NCI-H187 (cell line): Measurements from ENCODE around the gene OBSCN.
"Not testable (repeated sequence)": the region's sequence is repeated elsewhere in the genome, so short reads cannot be mapped to it uniquely, and the experiment has no call there.

Experiments
- DNase-seq, 2 experiments: peaks; one replicate each; lab custom pipeline; 2025; lab: John Stamatoyannopoulos, UW

The OBSCN gene

GRCh38 chr1:228228601-228229074 is 20.8 kb downstream of the OBSCN start:
- no peak for DNase-seq

DNA sequence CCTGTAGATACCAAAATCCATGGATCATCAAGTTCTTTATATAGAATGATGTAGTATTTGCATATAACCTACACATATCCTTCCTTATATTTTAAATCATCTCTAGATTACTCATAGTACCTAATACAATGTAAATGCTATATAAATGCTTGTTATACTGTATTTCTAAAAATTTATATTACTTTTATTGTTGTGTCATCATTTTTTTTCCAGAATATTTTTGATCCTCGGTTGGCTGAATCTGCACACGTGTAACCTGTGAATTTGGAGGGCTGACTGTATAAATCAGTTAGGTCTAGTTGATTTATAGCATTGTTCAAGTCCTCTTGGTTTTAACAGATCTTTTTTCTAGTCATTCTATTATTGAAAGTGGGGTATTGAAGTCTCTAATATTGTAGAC is 23.3 kb downstream of the OBSCN start:
- DNase-seq = no peak

DNA sequence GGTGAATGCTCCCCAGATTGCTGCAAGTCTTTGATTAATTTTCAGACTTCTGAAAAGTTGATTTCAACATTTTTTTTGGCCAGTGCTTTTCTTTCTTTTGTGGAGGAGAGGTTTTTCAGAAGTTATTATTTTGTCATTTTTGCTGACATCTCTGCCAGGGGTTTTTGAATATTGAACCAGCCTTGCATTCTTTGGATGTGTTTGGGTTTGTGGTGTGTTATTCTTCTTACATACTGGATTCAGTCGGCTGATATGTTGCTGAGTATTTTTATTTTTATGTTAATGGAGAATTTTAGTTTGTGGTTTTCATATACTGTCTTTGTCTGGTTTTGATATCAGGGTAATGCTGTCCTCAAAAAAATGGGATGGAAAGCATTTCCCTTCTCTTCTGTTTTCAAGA is 25.3 kb downstream of the OBSCN start:
- DNase-seq = no peak

DNA sequence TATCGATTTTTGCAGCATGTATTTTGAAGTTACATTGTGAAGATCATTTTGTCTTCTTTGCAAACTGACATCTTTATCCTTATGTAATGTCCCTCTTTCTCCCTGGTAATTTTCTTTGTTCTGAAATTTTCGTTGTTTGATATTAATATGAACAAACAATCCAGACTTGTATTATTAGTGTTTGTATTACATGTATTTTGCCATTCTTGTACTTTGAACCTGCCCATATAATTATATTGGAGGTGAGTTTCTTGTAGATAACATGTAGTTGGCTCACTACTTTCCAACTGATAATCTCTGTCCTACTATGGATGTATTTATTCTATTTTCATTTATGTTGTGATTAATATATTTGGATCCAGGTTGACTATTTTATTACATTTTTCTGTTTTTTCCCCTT is 27.1 kb downstream of the OBSCN start:
- DNase-seq = no peak

DNA sequence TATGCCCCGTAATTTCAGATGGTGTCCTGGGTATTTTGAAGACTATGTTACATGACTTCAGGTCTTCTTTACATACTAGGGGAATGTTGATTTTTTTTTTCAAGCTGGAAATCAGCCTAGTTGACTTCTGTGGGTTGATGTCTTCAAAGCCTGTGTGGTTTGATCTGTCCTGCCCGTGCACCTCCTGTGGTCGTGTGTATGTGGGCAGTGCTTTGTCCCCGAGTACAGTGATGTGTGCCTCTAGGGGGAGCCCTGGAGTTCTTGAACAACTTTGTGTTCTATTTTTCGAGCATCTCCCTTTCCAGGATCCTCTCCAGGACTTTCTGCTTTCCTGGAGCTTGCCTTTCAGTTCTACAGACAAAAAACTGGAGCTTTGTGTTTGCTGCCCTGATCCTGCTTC is 28.9 kb downstream of the OBSCN start:
- DNase-seq = no peak

DNA sequence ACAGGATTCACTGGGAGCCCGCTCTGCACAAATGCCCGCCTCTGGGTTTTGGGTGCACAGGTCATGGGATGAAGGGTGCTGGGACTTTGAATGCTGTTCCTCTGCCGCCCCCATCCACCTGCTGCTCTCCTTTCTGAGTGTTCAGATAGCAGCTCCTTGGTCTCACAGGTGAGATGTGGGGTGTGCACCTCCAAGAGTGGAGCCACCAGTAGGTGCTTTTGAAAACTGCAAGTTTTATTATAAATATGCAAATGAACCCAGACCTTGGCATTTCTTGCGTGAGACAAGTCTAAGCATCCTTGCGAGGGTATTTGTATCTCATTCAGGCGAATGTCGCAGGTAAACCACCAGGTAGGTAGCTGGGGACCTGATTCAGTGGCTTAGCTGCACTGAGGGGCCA is 30.2 kb downstream of the OBSCN start:
- no peak for DNase-seq

- no peak for DNase-seq
These were observed 30.6 kb downstream of the OBSCN start for GRCh38 chr1:228238461-228238860.

- no peak for DNase-seq
These were observed 32.8 kb downstream of the OBSCN start for GRCh38 chr1:228240411-228241240.

- no peak for DNase-seq
These were observed 33.4 kb downstream of the OBSCN start for GRCh38 chr1:228241259-228241658.

DNA sequence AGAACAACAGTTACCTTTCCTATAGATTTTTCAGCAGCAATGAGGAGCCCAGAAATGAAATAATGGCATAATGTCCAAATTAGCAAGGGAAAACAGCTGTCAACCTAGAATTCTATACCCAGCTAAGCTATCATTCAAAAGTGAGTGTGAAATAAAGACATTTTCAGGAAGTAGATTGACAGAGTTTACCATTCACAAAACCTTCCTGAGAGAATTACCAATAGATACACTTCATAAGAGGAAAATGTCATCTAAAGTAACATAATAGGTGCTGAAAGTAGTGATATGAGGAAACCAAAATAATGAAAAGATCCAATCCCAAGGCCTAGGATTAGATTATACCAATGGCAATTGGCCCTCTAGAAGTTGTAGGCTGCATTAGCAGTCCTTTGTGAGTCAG is 34.6 kb downstream of the OBSCN start:
- no peak for DNase-seq

GRCh38 chr1:228243093-228243492 is 35.2 kb downstream of the OBSCN start:
- no peak for DNase-seq

GRCh38 chr1:228243989-228244388 is 36.1 kb downstream of the OBSCN start:
- not testable (repeated sequence) for DNase-seq

DNA sequence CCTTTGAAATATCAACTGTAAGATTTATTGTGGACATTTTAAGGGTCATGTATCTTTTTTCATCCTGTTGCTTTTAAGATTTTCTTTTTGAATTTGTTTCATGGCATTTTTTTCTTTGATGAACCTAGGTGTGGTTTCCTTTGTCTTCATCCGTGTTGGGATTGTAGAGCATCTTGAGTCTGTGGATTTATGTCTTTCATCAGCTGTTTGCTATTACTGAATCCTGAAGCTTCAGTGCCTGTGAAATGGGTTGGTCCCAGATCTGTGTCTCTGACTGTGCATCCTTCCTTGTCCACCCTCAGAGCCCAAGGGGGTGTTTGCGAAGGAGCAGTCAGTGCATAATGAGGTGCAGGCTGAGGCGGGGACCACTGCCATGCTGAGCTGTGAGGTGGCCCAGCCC is 37.3 kb downstream of the OBSCN start:
- DNase-seq = no peak

DNA sequence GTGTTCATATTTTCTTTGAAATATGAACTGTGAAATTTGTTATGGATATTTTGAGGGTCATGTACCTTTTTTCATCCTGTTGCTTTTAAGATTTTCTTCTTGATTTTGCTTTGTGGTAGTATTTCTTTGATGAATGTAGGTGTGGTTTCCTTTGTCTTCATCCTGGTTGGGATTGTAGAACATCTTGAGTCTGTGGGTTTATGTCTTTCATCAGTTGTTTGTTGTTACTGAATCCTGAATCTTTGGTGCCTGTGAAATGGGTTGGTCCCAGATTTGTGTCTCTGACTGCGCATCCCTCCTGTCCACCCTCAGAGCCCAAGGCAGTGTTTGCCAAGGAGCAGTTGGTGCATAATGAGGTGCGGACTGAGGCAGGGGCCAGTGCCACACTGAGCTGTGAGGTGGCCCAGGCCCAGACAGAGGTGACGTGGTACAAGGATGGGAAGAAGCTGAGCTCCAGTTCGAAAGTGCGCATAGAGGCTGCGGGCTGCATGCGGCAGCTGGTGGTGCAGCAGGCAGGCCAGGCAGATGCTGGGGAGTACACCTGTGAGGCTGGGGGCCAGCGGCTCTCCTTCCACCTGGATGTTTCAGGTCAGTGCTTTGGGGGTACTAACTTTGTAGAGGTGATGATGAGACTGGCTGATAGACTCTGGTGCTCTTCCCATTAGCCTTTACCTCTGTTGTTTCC is 38.5 kb downstream of the OBSCN start:
- no peak for DNase-seq

DNA sequence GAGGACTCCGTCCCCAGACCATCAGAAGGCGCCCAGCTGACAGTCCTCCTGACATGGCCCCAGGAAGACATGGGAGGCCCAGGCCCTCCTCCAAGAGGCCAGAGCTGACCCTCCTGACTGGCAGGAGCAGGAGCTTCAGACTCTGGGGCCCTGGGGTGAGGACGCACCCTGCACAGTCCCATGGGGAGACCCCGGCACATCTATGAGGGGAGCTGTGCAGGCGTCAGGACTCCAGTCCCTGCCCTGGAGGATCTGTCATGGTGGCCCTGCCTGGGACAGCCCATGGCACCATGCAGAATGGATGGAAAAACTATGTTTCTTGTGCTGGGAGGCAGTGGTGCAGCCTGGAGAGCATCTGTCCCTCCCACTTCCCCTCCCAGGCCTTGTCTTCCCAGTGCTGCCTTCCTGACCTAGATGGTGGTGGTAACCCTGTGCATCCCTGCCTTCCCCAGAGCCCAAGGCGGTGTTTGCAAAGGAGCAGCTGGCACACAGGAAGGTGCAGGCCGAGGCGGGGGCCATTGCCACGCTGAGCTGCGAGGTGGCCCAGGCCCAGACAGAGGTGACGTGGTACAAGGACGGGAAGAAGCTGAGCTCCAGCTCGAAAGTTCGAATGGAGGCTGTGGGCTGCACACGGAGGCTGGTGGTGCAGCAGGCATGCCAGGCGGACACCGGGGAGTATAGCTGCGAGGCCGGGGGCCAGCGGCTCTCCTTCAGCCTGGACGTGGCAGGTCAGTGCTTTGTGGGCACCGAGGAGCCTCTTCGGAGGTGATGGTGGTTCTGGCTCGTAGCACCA is 41.9 kb downstream of the OBSCN start:
- DNase-seq = no peak

DNA sequence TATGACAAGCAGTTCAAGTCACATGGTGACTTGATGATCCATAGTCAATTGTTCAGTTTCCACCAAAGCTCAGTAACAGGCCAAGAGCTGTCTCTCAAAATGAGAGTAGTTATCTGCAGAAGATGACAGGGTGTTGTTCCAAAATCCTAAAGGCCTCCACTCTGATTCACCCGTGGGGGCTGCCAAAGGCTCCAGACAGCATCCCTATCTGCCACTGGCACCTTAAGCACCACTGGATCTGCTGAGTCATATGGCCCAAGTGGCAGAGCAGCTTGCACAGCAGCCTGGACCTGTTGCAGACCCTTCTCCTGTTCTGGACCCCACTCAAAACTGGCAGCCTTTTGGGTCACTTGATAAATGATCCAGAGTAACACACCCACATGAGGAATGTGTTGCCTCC is 44.6 kb downstream of the OBSCN start:
- not testable (repeated sequence) for DNase-seq

DNA sequence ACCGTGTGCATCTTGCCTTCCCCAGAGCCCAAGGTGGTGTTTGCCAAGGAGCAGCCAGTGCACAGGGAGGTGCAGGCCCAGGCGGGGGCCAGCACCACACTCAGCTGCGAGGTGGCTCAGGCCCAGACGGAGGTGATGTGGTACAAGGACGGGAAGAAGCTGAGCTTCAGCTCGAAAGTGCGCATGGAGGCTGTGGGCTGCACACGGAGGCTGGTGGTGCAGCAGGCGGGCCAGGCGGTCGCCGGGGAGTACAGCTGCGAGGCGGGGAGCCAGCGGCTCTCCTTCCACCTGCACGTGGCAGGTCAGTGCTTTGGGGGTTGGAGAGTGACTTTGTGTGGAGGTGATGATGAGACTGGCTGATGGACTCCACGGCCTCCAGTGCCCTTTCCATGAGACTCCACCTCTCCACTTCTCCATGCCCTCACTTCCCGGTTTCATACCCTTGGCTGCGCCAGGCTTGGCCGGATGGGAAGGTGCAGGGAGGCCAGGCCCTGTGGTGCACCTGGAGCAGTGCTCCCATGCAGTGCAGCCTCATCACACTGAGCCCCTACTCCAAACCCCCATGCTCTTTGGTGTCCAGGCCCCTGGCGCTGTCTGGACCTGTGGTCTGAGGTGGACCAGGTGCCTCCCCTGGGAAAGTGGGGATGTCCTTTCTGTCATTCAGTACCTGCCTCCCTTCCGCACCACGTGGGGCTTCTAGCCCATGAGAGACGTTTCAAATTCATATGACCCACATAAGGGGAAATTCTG is 49.0 kb downstream of the OBSCN start:
- DNase-seq = no peak

- no peak for DNase-seq
These were observed 50.6 kb downstream of the OBSCN start for GRCh38 chr1:228258486-228258885.

DNA sequence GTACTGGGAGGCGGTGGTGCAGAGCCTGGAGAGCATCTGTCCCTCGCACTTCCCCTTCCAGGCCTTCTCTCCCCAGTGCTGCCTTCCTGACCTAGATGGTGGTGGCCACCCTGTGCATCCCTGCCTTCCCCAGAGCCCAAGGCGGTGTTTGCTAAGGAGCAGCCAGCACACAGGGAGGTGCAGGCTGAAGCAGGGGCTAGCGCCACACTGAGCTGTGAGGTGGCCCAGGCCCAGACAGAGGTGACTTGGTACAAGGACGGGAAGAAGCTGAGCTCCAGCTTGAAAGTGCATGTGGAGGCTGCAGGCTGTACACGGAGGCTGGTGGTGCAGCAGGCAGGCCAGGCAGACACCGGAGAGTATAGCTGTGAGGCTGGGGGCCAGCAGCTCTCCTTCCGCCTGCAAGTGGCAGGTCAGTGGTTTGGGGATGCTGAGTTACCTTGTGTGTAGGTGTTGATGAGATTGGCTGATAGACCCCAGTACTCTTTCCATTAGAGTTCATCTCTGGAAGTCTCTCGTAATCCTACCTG is 51.6 kb downstream of the OBSCN start:
- no peak for DNase-seq

DNA sequence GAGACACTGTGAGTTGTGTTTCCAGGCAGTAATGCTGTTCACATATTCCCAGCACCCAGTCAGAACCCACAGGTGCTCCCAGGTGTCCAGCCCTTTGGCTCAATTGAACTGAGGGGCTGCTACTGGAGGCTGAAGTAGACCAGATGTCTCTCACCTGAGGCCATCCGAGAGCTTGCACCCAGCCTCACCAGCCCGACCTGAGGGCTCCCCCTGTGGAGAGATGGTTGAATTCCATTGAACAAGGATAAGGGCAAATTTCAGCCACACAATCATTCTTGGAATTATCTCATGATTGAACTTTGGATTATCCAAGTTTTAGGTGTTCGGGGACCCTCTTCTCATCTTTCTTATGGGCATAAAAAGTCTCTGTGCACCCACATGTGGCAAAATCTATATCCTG is 52.1 kb downstream of the OBSCN start:
- no peak for DNase-seq

DNA sequence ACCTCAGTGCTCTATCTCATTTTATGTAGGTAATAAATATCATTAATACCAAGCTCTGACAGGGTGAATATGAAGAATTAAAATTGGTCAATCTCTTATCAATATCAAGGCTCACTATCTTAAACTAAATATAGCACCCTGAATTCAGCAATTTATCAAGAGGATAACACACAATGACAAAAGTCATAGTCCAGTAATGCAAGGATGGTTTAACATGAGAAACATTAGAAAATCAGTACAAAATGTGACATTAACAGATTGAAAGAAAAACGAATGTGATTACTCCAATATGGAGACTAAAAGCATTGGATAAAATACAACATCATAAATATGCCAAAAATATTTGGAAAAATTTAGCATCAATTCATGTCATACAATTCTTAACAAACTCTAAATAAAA is 53.9 kb downstream of the OBSCN start:
- DNase-seq = no peak

DNA sequence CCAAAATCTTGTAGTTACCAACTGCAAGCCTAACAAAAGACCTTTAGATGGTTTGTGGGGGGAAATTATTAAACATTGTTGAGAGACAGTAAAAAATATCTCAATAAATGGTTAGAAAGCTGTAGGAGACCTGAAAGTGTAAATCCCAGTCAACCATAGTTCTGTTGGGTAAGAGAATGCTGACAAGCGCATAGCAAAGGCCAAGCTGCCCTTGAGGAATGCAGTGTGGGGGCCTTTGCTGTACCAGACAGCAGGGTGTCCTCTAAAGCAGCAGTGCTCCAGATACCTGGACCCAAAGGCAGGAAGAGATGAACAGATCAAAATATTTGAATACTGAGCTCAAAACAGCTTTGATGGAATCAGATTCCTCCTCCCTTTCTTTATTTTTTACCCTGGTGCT is 54.6 kb downstream of the OBSCN start:
- DNase-seq = no peak
